Left renal pelvis (tissue), 4 donors: ENCODE data around the gene NAALADL2. TPM values are rescaled to one million over a fixed set of nuclear protein-coding genes. Genes with fewer than 3 reads are reported as not detected.
"Not testable (repeated sequence)": the region's sequence is repeated elsewhere in the genome, so short reads cannot be mapped to it uniquely, and the experiment has no call there.

Experiments
- DNase-seq, 4 donors: peaks; one replicate each; pipeline ENCODE4 v3.0.0-alpha.2; 2013; ENCODE audit warnings: low read depth in 4 of 4, low spot score in 3 of 4
- polyA plus RNA-seq, 4 donors: library from polyadenylated mRNA; unstranded; fragments of 120-200 nt; gene quantifications; one replicate each; pipeline ENCODE4 v1.2.1, GENCODE V29; 2013; ENCODE audit not compliant: insufficient read length in 4 of 4

Gene NAALADL2
- polyA plus RNA-seq, 4 donors, result 13.6 to 25.3 (median 19.7) TPM

GRCh38 chr3:175248832-175249231 lies 389.7 kb downstream of the NAALADL2 start:
- DNase-seq, result no peak

- no peak for DNase-seq
Observed at GRCh38 chr3:175255698-175256097, 396.6 kb downstream of the NAALADL2 start.

- no peak for DNase-seq
Observed at GRCh38 chr3:175257123-175257522, 398.0 kb downstream of the NAALADL2 start.

- no peak for DNase-seq
Observed at GRCh38 chr3:175258763-175259162, 399.6 kb downstream of the NAALADL2 start.

GRCh38 chr3:175260145-175260794 lies 401.1 kb downstream of the NAALADL2 start:
- DNase-seq, result no peak

GRCh38 chr3:175266478-175266877 lies 407.3 kb downstream of the NAALADL2 start:
- DNase-seq, result no peak

- DNase-seq, result no peak
Observed at GRCh38 chr3:175267121-175267531, 408.0 kb downstream of the NAALADL2 start.

- no peak for DNase-seq
Observed at GRCh38 chr3:175267561-175267960, 408.4 kb downstream of the NAALADL2 start.

- no peak for DNase-seq
Observed at GRCh38 chr3:175269394-175269793, 410.3 kb downstream of the NAALADL2 start.

GRCh38 chr3:175270198-175270837 lies 411.2 kb downstream of the NAALADL2 start:
- no peak for DNase-seq

GRCh38 chr3:175270866-175271265 lies 411.7 kb downstream of the NAALADL2 start:
- no peak for DNase-seq

GRCh38 chr3:175271465-175271864 lies 412.3 kb downstream of the NAALADL2 start:
- DNase-seq, result not testable (repeated sequence)

GRCh38 chr3:175272392-175272791 lies 413.3 kb downstream of the NAALADL2 start:
- no peak for DNase-seq

GRCh38 chr3:175273573-175273972 lies 414.4 kb downstream of the NAALADL2 start:
- no peak for DNase-seq

GRCh38 chr3:175274056-175274455 lies 414.9 kb downstream of the NAALADL2 start:
- no peak for DNase-seq

- DNase-seq, result no peak
Observed at GRCh38 chr3:175274474-175275218, 415.5 kb downstream of the NAALADL2 start.

- DNase-seq, result no peak
Observed at GRCh38 chr3:175278680-175279079, 419.5 kb downstream of the NAALADL2 start.

- no peak for DNase-seq
Observed at GRCh38 chr3:175279457-175279856, 420.3 kb downstream of the NAALADL2 start.

- DNase-seq, result no peak
Observed at GRCh38 chr3:175279911-175280310, 420.8 kb downstream of the NAALADL2 start.

GRCh38 chr3:175287361-175287963 lies 428.3 kb downstream of the NAALADL2 start:
- DNase-seq, result no peak

- DNase-seq, result no peak
Observed at GRCh38 chr3:175288621-175289020, 429.5 kb downstream of the NAALADL2 start.
